Parathyroid adenoma (tissue), 2 donors: ENCODE data around the gene FGF4.

Experiments used
- H2AFZ ChIP-seq: fragments of 300-600 bp; sonication (generic); one replicate; pipeline ENCODE4 v1.7.0; 2017; ENCODE audit warnings: antibody characterized with exemption, mild to moderate bottlenecking
- H3K27ac ChIP-seq: fragments of 300-600 bp; sonication (generic); one replicate; pipeline ENCODE4 v1.7.0; 2017
- H3K27me3 ChIP-seq: fragments of 300-600 bp; sonication (generic); one replicate; pipeline ENCODE4 v1.7.0; 2017; ENCODE audit warnings: low read length; ENCODE audit not compliant: control insufficient read depth, insufficient read depth
- H3K36me3 ChIP-seq: fragments of 300-600 bp; sonication (generic); one replicate; pipeline ENCODE4 v1.7.0; 2017; ENCODE audit warnings: low read length; ENCODE audit not compliant: control insufficient read depth, insufficient read depth
- H3K4me1 ChIP-seq: fragments of 300-600 bp; sonication (generic); one replicate; pipeline ENCODE4 v1.7.0; 2017; ENCODE audit warnings: control low read depth
- H3K4me2 ChIP-seq: fragments of 300-600 bp; sonication (generic); one replicate; pipeline ENCODE4 v1.7.0; 2017; ENCODE audit warnings: low read length
- H3K4me3 ChIP-seq: fragments of 300-600 bp; sonication (generic); one replicate; pipeline ENCODE4 v1.7.0; 2017; ENCODE audit warnings: low read depth, low read length
- H3K79me2 ChIP-seq: fragments of 300-600 bp; sonication (generic); one replicate; pipeline ENCODE4 v1.7.0; 2017; ENCODE audit warnings: control low read depth
- H3K9ac ChIP-seq: fragments of 300-600 bp; sonication (generic); one replicate; pipeline ENCODE4 v1.7.0; 2017; ENCODE audit warnings: mild to moderate bottlenecking
- H3K9me3 ChIP-seq: fragments of 300-600 bp; sonication (generic); one replicate; pipeline ENCODE4 v1.7.0; 2017; ENCODE audit warnings: low read length; ENCODE audit not compliant: control insufficient read depth
- TF ChIP-seq, protein P1 (sequence below): fragments of 300-600 bp; sonication (generic); IDR thresholded peaks from one replicate; pipeline ENCODE4 v1.7.0; 2017; ENCODE audit warnings: antibody characterized with exemption, mild to moderate bottlenecking
- donor health status: primary hyperparathyroidism.

FGF4 gene

GRCh38 chr11:69791276-69792180 is 16.4 kb upstream of the FGF4 start:
- Histone ChIP-seq H3K4me2 (no peak overlapping the region), H3K27me3 (no peaks in the 10 kb centered on the region), H3K4me3 (no peak overlapping the region), H3K9ac (no peak overlapping the region), H3K9me3 (no peaks in the 10 kb centered on the region), H3K79me2 (no peaks in the 10 kb centered on the region), H3K36me3 (no peaks in the 10 kb centered on the region), H3K27ac (no peak overlapping the region), H3K4me1 (no peaks in the 10 kb centered on the region), H2AFZ (no peak overlapping the region)
- TF ChIP-seq, protein P1, sequence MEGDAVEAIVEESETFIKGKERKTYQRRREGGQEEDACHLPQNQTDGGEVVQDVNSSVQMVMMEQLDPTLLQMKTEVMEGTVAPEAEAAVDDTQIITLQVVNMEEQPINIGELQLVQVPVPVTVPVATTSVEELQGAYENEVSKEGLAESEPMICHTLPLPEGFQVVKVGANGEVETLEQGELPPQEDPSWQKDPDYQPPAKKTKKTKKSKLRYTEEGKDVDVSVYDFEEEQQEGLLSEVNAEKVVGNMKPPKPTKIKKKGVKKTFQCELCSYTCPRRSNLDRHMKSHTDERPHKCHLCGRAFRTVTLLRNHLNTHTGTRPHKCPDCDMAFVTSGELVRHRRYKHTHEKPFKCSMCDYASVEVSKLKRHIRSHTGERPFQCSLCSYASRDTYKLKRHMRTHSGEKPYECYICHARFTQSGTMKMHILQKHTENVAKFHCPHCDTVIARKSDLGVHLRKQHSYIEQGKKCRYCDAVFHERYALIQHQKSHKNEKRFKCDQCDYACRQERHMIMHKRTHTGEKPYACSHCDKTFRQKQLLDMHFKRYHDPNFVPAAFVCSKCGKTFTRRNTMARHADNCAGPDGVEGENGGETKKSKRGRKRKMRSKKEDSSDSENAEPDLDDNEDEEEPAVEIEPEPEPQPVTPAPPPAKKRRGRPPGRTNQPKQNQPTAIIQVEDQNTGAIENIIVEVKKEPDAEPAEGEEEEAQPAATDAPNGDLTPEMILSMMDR = no peak

GRCh38 chr11:69788956-69789355 is 13.8 kb upstream of the FGF4 start:
- TF ChIP-seq, protein P1 = no peak
- no peaks in the 10 kb centered on the region for H3K79me2 ChIP-seq
- H3K27me3 ChIP-seq = no peaks in the 10 kb centered on the region
- no peaks in the 10 kb centered on the region for H3K36me3 ChIP-seq
- H3K4me2 ChIP-seq = no peak overlapping the region
- no peaks in the 10 kb centered on the region for H3K9me3 ChIP-seq
- no peak overlapping the region for H3K4me3 ChIP-seq
- no peaks in the 10 kb centered on the region for H3K4me1 ChIP-seq
- H2AFZ ChIP-seq = no peak overlapping the region
- H3K27ac ChIP-seq = no peak overlapping the region
- no peak overlapping the region for H3K9ac ChIP-seq

GRCh38 chr11:69787906-69788305 is 12.8 kb upstream of the FGF4 start:
- Histone ChIP-seq H3K27ac (no peak overlapping the region), H3K79me2 (no peaks in the 10 kb centered on the region), H3K4me3 (no peak overlapping the region), H3K4me1 (no peaks in the 10 kb centered on the region), H3K36me3 (no peaks in the 10 kb centered on the region), H3K9me3 (no peaks in the 10 kb centered on the region), H3K4me2 (no peak overlapping the region), H3K27me3 (no peaks in the 10 kb centered on the region), H3K9ac (no peak overlapping the region), H2AFZ (no peak overlapping the region)
- TF ChIP-seq, protein P1 = no peak

GRCh38 chr11:69787457-69787856 is 12.3 kb upstream of the FGF4 start:
- Histone ChIP-seq H3K9me3 (no peaks in the 10 kb centered on the region), H3K4me3 (no peak overlapping the region), H3K27ac (no peak overlapping the region), H3K36me3 (no peaks in the 10 kb centered on the region), H3K4me1 (no peaks in the 10 kb centered on the region), H3K9ac (no peak overlapping the region), H3K27me3 (no peaks in the 10 kb centered on the region), H3K4me2 (no peak overlapping the region), H3K79me2 (no peaks in the 10 kb centered on the region), H2AFZ (no peak overlapping the region)
- TF ChIP-seq, protein P1 = no peak

- Histone ChIP-seq H2AFZ (no peak overlapping the region), H3K4me3 (no peak overlapping the region), H3K9me3 (no peaks in the 10 kb centered on the region), H3K4me1 (no peaks in the 10 kb centered on the region), H3K9ac (no peak overlapping the region), H3K4me2 (no peak overlapping the region), H3K79me2 (no peaks in the 10 kb centered on the region), H3K27me3 (no peaks in the 10 kb centered on the region), H3K27ac (no peak overlapping the region), H3K36me3 (no peaks in the 10 kb centered on the region)
- TF ChIP-seq, protein P1 = no peak
Observed at GRCh38 chr11:69781241-69781640, 6.1 kb upstream of the FGF4 start.
